ENCODE results near the gene CMTM7. TPM values are rescaled to one million over a fixed set of nuclear protein-coding genes. Genes with fewer than 3 reads are reported as not detected.
A peak's percentile ranks its signal among the peaks of the same experiment; 100 is the strongest.

Gene CMTM7
- total and polyA plus RNA-seq, 10 of the 15 experiments (the other 5 are each of a cell fraction or from before 2014, with no cell fraction given) = 3.7 to 36.4 (median 14.7) TPM

DNA sequence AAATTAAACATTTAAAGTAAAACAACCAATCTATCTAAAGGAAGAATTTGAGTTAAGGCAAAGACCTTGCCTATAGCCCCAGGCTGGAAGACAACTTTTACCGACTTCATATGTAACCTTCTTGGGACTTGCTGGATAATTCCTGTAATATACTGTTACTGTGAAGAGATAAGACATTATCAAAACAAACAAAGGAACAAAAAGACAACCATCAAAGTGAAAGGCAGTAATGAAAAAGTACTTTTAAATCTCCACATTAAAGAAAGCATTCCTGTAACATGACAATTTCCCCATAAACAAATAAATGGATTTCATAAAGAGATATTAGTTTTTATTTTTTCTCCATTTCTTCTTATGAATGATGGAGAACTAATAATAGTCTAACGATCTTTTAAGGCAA lies 108.6 kb downstream of the CMTM7 start:
- FAIRE-seq = no peak
- TF ChIP-seq GATAD2B (conservative IDR thresholded peaks at IDR 0.05; ENCODE audit: low read depth) (no peak), SRF (IDR thresholded peaks at IDR 0.05; ENCODE audit: low read depth in 2 of 2, low read length in 2 of 2) (no peak), SIX5 (IDR thresholded peaks at IDR 0.05; ENCODE audit: low read depth, low read length, severe bottlenecking) (no peak), HDGF (IDR thresholded peaks at IDR 0.05) (no peak), TARDBP (IDR thresholded peaks at IDR 0.05; ENCODE audit: borderline replicate concordance) (no peak), RB1 (IDR thresholded peaks at IDR 0.05; ENCODE audit: borderline replicate concordance) (no peak), SREBF1 (IDR thresholded peaks at IDR 0.05; ENCODE audit: low read length) (no peak), NR2C1 (IDR thresholded peaks at IDR 0.05) (no peak), KAT2A (conservative IDR thresholded peaks at IDR 0.05; ENCODE audit: control insufficient read depth, low read depth, low read length) (no peak), CREM (IDR thresholded peaks at IDR 0.05; ENCODE audit: low read depth) (no peak), ZNF274 (IDR thresholded peaks at IDR 0.05; ENCODE audit: insufficient read depth, insufficient read length) (no peak), MXI1 (IDR thresholded peaks at IDR 0.05; ENCODE audit: low read depth, low read length) (no peak), PAX5 (IDR thresholded peaks at IDR 0.05; ENCODE audit: borderline replicate concordance, low read depth, low read length) (no peak), BACH1 (IDR thresholded peaks at IDR 0.05; ENCODE audit: borderline replicate concordance) (no peak), NFYB (IDR thresholded peaks at IDR 0.05; ENCODE audit: insufficient read depth, low read depth, low read length) (no peak)
- TF ChIP-seq, protein P1, sequence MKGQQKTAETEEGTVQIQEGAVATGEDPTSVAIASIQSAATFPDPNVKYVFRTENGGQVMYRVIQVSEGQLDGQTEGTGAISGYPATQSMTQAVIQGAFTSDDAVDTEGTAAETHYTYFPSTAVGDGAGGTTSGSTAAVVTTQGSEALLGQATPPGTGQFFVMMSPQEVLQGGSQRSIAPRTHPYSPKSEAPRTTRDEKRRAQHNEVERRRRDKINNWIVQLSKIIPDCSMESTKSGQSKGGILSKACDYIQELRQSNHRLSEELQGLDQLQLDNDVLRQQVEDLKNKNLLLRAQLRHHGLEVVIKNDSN (IDR thresholded peaks at IDR 0.05; ENCODE audit: borderline replicate concordance, extremely low read length, insufficient read depth, low read depth, low read length) = no peak
- TF ChIP-seq, protein P2, sequence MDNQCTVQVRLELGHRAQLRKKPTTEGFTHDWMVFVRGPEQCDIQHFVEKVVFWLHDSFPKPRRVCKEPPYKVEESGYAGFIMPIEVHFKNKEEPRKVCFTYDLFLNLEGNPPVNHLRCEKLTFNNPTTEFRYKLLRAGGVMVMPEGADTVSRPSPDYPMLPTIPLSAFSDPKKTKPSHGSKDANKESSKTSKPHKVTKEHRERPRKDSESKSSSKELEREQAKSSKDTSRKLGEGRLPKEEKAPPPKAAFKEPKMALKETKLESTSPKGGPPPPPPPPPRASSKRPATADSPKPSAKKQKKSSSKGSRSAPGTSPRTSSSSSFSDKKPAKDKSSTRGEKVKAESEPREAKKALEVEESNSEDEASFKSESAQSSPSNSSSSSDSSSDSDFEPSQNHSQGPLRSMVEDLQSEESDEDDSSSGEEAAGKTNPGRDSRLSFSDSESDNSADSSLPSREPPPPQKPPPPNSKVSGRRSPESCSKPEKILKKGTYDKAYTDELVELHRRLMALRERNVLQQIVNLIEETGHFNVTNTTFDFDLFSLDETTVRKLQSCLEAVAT (IDR thresholded peaks at IDR 0.05) = no peak
- TF ChIP-seq, protein P3, sequence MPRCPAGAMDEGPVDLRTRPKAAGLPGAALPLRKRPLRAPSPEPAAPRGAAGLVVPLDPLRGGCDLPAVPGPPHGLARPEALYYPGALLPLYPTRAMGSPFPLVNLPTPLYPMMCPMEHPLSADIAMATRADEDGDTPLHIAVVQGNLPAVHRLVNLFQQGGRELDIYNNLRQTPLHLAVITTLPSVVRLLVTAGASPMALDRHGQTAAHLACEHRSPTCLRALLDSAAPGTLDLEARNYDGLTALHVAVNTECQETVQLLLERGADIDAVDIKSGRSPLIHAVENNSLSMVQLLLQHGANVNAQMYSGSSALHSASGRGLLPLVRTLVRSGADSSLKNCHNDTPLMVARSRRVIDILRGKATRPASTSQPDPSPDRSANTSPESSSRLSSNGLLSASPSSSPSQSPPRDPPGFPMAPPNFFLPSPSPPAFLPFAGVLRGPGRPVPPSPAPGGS (IDR thresholded peaks at IDR 0.05; ENCODE audit: borderline replicate concordance, insufficient read depth, low read depth, low read length, poor library complexity, severe bottlenecking) = no peak
- ChIA-PET RAD21 (ENCODE audit: unreplicated experiment) (interaction anchor here (0.7 to 3.3 kb wide), 4 partner anchors 31 to 185 kb away, joined by 4 to 27 read pairs (median 4); partner anchors contain the start of gene CNOT10), SMC1A (ENCODE audit: uncharacterized antibody, unreplicated experiment) (interaction anchor here (1.1 to 6.0 kb wide), 7 partner anchors 10 to 204 kb away, joined by 3 to 61 read pairs (median 5); no protein-coding TSS in a partner anchor), CTCF (interaction anchor here (1.1 to 4.7 kb wide), 4 partner anchors 10 to 109 kb away, joined by 4 to 41 read pairs (median 5); partner anchors contain the start of gene CMTM7), POLR2A (no interaction called here)
- H4K20me1 ChIP-seq (ENCODE audit: control insufficient read depth, insufficient read depth) = no peaks in the 10 kb centered on the region
- H3K4me3 ChIP-seq = peak overlapping the region; percentile 88; the same call in 1 of the 2 replicates
- peaks cover 5% of the 10 kb centered on the region for H3K4me1 ChIP-seq (ENCODE audit: control insufficient read depth, insufficient read depth, low read length)
- no peaks in the 10 kb centered on the region for H3K27me3 ChIP-seq (replicated peaks in 1 of 2; ENCODE audit: control insufficient read depth in 2 of 2, insufficient read depth in 2 of 2, low read length in 1 of 2)
- no peak overlapping the region for H3K9ac ChIP-seq (ENCODE audit: control insufficient read depth, insufficient read depth, low read length)
- no peak for ATAC-seq
- DNase-seq (ENCODE audit: low read depth, low spot score) = no peak
- H3K4me2 ChIP-seq (ENCODE audit: control insufficient read depth, insufficient read depth) = peak overlapping the region; percentile 97; the same call in 1 of the 2 replicates
- no peak overlapping the region for H2AFZ ChIP-seq (ENCODE audit: control insufficient read depth, low read depth, low read length)
- H3K79me2 ChIP-seq (ENCODE audit: control insufficient read depth, insufficient read depth, low read length) = peaks cover 18% of the 10 kb centered on the region
- no peak overlapping the region for H3K27ac ChIP-seq (ENCODE audit: control insufficient read depth, insufficient read depth)
- no peaks in the 10 kb centered on the region for H3K36me3 ChIP-seq (ENCODE audit: control insufficient read depth in 2 of 2, insufficient read depth in 2 of 2, low read length in 1 of 2)
- H3K9me3 ChIP-seq (replicated peaks; ENCODE audit: control insufficient read depth, insufficient read depth, low read length) = no peaks in the 10 kb centered on the region
- BruUV-seq (replicated peaks) = no TSS peak
- 52% methylated on average over 2 of the region's 2 CpGs for WGBS (ENCODE audit: insufficient coverage, insufficient replicate concordance, low lambda C conversion rate, missing lambda C conversion rate)
- intact Hi-C loops (cut with micrococcal nuclease; ENCODE audit: unreplicated experiment) (loop anchor here (5.0 kb wide), 1 partner anchor 78 kb away; no protein-coding TSS in a partner anchor), in situ Hi-C loops (cut with MboI) (loop anchor here (10.0 kb wide), 2 partner anchors 435 to 585 kb away; no protein-coding TSS in a partner anchor)
